Measurements from ENCODE around the gene ANKRD44.
A peak's percentile ranks its signal among the peaks of the same experiment; 100 is the strongest.
"Not testable (repeated sequence)": the region's sequence is repeated elsewhere in the genome, so short reads cannot be mapped to it uniquely, and the experiment has no call there.

ANKRD44 gene

DNA sequence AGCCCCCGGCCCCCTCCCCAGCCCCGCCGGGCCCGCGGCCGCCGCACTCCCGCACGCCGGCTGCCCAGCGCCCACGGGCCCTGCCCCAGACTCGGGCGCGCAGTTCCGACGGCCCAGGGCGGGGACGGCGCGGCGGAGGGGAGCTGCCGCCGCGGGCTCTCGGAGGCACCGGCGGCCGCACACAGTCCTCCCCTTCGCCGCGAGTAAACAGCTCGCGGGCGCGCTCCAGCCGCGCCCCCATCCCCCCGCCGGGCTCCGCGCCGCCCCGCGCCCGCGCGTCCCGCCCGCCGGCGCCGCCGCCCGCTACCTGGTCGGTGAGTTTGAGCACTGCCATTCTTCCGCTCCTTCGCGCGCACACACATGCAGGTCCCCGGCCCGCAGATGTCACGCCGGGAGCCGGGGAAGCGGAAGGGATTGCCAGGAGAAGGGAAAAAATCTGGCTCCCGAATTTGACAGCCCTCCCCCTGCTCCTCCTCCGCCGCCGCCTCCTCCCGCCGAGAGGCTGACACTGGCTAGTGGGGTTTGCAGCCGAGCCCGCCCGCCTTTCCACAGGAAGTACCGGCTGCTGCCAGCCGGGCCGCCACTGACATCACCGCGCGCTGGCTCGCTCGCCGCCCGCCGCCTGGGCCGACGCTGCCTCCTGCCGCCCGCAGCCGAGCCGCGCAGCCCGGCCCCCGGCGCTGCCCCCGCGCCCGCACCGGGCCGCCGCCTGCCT, at the start of gene ANKRD44:
ANKRD44 (minus strand) TSS at position 510 of the 715 bp plus-strand sequence; CDS start at position 334, 176 bp downstream.
- peak; percentile 91 for DNase-seq

DNA sequence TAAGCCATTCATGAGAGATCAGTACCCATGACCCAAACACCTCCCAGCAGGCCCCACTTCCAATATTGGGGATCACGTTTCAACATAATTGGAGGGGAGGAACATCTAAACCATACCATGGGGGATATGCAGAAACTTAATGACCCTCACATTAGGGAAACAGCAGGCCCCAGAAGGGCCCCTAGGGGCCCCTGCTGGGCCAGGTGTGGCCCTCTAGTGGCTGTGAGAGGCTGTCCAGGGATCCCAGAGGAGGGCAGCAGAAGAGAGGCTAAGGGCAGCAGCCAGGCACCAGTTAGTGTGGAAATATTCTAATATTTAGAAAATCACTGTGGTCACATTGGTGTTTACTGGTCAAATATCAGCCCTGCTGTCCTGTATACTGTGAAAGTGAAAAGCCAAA, 49.3 kb upstream of the ANKRD44 start:
- peak; percentile 13 for DNase-seq

DNA sequence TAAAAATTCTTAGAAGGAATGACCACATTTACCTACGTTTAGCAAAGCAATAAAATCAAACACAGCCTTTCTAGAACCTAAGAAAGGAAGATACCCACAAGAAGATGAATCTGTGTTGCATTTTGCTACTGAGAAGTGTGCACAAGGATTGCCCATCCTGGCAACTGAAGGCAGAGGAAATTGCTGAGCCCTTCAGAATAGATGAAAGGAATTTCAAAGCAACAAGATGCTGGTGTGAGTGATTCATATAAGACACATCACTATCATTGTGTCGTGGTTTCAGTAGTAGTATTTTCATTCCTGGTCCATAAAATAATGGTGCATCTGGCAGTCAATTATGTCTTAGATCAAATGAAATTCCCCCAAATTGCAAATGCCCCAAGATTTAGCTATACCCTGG, 48.4 kb upstream of the ANKRD44 start:
- no peak for DNase-seq

DNA sequence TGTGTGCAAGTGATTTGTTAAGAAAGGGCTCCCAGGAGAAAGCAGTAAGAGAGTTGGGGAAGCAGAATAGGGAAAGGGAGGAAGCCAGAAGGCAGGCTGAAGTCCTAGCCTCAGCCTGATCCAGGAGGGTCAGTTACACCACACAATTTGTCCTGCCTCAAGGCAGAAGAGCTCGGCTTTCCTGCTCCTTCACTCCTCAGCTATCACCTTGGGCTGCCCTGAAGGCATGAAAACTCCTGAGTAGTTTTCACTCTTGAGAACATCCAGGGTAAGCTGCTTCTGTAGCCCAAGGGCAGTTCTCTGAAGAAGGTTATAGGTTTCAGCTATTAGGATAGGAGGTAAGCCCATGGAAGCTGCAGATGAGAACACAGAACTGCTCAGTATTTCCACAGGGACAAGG, 47.4 kb upstream of the ANKRD44 start:
- no peak for DNase-seq

DNA sequence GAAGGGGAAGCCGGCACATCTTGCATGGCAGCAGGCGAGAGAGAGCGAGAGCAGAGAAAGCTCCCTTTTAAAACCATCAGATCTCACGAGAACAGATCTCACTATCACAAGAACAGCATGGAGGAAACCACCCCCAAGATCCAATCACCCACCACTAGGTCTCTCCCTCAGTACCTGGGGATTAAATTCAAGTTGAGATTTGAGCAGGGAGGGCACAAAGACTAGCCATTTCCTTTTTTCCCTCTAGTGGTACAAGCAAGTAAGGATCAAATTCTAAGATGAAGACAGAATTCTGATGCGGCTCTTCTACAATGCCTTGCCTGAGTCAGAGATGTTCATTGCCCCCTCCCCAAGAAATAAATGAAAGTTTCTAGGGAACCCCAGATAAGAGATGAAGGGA, 45.6 kb upstream of the ANKRD44 start:
- peak; percentile 17 for DNase-seq

DNA sequence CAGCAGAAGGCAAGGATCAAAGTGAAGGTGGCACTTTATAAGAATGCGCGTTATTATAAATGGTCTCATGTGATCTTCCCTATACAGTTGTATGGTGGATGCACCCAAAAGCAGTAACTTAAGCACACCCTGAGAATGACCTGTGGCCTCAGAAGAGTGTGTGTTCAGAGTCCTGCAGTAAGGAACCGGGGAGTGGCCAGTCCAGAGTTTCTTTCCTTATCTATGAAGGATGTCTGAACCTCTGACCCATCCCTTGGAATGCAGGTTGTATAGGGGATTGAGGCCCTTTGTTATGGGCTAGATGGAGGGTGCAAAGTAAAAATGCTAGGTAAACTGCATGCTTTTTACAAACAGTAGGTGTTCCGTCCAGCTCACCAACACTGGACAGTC, 43.6 kb upstream of the ANKRD44 start:
- DNase-seq, result no peak

DNA sequence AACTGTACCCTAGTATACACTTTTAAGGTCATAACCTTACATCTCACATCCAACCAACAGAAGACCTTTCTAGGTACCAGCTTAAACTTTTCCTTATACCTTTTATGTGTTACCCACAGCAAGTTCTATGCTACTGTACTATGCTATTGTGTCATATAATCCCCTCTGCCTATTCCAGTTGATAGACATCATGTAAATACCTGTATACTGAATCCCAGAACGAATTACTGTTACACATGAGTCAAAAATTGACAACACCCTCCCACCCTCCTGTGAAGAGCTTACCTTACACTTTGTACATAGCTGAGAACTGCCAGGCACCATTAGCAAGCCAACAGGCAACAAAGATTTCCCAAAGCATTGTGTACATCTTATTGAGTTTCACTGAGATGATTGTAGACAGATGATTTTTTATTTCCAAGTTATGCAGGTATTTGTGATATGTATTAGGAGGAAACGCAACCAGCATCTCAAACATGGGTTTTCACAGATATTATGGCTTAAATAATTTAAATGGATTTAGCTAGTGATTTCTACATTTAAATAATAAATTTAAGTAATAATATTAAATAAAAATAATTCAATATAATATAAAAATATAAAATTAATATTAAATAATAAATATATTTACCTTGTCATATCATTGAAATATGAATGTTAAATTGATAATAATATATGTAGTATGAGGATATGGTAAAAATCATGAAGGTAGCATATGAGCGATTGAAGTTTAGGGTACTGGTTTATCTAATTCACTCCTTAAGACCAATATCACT, 43.0 kb upstream of the ANKRD44 start:
- no peak for DNase-seq

DNA sequence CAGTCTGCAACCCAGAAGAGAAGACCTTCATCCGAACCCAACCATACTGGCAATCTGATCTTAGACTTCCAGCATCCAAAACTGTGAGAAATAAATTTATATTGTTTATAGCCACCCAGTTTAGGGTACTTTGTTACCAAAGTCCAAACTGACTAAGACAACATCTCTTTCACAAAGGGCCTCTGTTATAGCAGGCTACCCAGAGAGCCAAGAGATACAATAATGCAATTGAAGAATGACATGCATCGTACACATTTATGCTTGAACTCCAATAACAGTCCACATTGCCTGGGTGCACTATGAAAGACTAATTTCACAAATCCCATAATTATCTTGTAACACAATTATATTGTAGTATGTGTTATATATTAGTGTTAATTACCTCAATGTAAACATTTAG, 39.1 kb upstream of the ANKRD44 start:
- no peak for DNase-seq

DNA sequence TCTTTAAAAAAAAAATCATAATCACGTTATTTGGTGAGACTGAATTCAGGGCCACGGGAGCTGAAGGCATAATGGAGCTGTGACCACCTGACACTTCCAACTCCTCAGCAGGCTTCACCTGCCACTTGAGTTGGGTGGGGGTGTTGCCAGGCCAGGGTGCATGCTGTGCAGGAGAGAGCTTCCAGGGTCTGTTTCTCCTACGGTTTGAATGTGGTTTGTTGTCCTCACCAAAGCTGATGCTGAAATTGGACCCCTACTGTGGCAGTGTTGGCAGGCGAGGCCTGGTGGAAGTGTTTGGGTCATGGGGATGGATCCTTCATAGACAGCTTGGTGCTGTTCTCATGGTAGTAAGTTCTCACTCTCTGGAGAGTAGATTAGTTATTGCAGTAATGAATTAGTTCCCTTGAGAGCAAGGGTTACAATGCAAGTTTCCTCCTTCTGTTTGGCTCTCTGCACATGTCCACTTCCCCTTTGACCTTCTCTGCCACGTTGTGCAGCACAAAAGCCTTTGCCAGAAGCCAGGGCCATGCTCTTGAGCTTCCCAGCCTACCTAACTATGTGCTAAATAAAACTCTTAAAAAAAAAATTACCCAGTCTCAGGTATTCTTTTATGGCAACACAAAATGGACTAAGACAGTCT, 38.3 kb upstream of the ANKRD44 start:
- DNase-seq, result no peak

DNA sequence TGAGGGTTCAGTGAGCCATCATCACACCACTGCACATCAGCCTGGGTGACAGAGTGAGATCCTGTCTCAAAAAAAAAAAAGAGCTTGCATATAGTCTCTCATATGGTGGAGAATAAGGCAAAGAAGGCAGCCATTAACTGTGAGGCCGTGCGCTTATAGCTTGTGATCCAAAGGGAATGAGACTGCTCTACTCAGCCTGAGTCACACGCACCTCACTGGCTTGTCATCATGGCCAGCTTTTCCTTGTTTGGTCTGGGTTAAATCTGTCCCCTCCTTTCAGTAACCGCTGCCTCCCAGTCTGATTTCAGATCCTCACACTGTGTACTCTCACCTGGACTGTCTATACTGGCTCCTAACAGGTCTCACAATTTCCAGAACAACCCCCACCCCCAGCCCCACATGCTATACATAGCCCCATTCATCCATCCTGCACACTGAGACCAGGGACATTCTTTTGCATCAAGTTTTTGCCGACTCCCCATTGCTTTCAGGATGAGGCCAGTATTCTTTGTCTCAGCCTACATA, 35.3 kb upstream of the ANKRD44 start:
- no peak for DNase-seq

DNA sequence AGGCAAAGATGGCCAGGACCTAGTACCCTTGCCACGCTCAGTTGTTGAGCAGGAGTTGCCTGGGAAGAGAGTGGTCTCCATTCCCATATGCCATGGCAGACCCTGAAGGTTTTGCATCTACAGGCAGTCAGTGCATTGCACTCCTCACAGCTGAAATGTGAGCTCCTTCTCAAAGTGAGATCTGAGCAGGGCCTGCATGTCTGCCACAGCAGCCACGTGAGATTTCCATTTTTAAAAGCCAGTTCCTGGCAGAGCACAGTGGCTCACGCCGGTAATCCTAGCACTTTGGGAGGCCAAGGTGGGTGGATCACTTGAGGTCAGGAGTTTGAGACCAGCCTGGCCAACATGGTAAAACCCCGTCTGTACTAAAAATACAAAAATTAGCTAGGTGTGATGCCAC, 33.4 kb upstream of the ANKRD44 start:
- DNase-seq, result not testable (repeated sequence)

DNA sequence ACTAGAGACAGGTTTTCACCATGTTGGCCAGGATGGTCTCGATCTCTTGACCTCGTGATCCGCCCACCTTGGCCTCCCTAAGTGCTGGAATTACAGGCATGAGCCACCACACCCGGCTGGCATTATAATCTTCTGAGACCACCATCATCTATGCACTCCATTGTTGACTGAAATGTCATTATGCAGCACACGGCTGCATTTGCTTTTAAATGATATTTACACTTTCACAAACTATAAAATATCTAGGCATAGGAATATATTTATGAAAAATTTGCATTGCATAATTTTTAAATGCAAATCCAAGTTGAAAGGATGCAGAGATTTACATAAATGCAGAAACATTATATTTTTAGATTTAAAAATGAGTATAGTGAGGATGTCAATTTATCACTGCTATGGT, 30.0 kb upstream of the ANKRD44 start:
- no peak for DNase-seq

DNA sequence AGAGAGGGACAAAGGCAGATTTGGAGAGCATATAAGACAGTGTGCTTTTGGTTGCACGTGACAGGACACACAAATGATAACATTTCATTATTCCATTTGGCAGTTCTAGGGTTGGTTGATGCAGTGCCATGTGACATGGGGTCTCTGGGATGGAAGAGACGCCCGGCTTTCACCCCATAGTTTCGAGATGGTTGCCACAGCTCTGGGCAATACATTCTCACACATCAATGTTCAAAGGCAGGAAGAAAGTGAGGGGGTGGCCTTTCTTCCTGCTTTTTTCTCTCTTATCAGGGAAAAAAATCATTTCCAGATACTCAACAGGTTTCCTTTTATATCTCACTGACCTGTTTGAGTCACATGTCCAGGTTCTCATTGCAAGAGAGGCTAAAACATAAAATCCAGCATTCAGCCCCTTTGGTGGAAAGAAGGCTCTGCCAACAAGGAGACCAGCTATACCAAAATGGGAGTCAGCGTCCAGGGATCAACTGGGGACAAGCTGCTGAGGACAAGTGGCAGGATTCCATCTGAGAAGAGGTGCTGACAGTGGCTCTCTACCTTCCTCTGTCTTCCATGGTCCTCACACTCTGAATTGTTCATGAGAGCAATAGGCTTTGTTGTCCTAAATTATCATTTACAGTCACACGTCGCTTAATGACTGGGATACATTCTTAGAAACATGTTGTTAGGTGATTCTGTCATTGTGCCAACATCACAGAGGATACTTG, 29.1 kb upstream of the ANKRD44 start:
- DNase-seq, result no peak

DNA sequence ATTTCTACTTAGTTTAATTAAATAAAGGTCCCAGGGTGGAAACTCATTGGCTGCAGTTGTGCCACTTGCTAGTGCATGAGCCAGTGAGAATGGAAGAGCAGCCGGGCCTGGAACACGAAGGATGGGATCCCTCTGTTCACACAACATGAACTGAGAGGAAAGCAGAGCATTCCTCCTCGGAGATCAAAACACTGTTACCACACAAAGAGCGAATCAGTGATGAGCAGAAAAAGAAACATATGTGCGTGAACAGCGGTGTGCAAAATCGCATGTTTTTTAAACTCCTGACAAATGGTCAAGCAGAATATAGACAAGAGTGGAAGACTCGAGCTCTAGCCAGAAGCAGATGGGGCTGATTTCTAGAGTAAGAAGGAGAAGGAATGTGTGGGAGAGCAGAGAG, 28.4 kb upstream of the ANKRD44 start:
- DNase-seq, result no peak

DNA sequence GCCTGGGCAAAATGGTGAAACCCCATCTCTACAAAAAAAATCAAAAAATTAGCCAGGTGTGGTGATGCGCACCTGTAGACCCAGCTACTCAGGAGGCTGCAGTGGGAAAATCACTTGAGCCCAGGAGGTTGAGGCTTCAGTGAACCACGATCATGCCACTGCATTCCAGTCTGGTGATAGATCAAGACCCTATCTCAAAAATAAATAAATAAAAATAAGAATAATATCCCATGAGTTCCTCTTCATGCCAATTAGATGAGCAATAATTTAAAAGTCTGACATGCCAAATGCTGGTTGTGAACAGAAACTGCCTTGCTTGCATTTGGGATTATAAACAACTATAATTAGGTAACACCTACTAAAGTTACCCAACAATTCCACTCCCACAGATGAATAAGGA, 22.1 kb upstream of the ANKRD44 start:
- no peak for DNase-seq

DNA sequence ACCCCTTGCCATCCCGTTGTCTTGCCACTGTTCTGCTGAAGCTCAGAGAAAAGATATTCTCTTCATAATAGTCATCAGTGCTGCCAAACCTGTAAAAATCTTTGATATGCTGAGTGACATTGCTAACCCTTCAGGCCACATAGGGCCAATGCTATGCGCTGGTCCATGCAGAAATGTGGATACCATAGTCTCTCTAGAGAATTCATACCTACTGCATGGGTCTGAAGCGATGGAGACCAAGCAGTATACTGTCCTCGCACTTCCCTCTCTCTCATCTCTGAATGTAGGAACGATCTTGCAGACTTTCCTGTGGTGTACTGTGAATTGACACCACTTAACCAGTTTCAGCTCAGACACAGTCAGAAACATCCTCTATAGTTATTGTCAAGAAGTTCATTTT, 17.9 kb upstream of the ANKRD44 start:
- DNase-seq, result no peak

DNA sequence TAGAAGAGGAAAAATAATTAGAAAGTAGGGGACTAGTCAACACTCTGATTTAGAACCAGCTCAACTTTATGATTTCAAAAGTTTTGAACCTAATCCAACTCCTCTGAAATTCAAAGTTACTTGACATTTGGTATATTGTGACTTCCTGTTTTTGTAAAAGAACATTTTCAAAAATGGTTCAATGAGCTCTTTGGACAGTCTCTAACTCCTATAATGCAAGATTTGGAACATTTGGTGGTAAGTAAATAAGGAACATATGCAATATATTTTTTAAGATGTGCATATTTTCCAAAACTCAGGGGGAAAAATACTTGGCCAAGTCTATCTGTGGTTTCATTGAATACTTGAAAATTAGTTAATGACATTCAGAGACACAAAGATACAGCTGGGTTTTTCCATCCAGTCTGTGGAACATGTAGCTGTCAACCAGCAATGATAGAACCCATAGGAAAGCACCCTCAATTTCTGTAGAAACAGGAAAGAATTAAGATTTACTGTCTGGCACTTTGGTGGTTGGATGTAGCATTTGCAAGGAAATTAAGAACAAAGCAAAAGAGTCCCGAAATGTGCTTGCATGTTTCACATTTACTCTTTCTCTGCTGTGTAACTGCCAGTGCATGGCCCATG, 17.0 kb upstream of the ANKRD44 start:
- DNase-seq, result no peak

DNA sequence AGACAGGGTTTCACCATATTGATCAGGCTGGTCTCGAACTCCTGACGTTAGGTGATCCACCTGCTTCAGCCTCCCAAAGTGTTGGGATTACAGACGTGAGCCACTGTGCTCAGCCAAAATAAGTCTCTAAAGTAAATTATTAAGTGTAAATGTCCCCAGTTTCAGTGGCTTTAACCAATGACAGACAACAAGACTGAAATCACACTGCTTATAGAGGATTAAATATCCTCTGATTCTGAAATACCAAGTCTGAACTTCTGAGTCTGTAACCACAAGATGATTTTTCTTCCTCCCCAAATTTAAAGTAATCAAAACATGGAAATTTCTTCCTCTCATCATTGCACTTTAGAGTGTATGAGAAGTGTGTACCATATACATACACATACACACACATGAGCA, 16.5 kb upstream of the ANKRD44 start:
- no peak for DNase-seq

DNA sequence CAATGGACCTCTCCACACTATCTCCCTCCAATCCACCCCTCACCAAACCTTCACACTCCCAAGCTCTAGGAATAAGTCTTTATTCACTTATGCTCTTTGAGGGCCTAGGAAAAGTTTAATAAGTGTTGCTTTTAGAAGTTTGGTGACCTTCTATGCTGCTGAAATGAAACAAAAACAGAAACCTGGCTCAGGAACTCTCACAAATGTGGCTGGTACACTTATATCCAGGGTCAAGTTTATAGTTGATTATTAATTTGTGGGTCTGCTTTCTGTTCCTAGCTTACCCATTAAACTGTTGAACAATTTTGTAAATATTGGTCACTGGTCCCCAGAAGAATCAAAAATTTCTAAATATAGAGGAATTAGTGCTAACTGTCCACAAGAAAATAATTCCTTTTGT, 14.2 kb upstream of the ANKRD44 start:
- DNase-seq, result no peak

DNA sequence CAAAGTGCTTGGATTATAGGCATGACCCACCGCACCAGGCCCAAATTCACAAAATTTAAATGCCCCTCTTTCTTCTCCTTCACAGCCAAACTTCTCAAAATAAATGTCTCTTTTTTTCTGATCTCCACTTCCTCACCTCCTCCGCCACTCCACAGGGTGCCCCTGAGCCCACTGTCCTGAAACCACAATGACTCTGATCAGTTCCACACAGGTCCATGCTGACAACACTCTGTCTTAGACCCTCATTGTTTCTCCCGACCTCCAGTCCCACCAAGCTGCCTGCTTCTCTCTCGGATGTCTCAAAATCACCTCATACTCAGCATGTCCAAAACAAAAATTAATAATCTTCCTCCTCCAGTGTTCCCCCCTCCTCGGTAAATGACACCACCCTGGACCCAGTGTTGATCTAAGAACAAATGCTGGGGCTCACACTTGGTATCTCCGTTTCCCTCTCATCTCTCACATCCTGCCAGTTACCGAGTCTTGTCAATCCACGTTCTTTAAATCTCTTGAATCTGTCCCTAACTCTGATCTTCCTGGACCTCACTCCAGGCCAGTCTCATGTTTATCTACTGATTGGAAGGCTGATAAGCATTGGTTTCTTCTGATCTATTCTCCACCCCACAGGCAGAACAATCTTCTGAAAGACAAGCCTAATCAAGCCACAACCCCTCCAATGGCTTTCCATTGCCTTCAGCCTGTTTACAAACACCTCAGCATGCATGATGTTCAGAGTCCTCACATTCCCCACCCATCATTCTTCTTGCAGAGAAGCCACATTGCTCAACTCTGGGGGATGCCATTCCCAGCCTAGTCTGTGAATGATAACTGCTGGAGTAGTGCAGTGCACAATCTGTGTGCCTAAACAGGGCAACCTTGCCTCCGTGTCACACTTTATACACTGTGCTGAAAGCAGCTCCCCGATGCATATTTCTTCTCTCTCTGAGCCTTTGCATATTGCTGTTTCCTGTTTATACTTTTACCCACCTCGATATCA, 12.4 kb upstream of the ANKRD44 start:
- DNase-seq, result peak; percentile 32

DNA sequence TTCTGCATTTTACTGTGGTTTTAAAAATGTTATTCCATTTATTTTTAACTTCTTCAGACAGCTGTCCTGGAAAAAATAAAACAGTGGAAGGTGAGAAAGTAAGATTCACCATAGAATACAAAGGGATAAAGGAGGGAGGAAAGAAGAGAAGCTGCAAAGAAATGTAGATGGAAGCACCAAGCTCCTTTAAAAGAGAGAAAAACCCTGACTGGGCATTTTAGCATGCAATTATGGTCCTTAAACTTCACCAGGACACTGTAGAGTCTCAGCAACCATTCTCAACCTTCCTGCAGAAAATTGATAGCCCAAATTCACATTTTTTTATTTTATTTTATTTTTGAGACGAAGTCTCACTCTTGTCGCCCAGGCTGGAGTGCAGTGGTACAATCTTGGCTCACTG, 11.6 kb upstream of the ANKRD44 start:
- no peak for DNase-seq
